Stimulated activated CD4-positive, alpha-beta T cell treated with anti-CD3 and anti-CD28 coated beads, Interleukin-12 subunit alpha, Interleukin-12 subunit beta, amount 100 ng/mL, for 24 hours (primary cell): ENCODE measurements around the gene RGL3.
"Not testable (repeated sequence)": the region's sequence is repeated elsewhere in the genome, so short reads cannot be mapped to it uniquely, and the experiment has no call there.

Source experiments
- DNase-seq, 2 experiments: peaks; one replicate each; pipeline ENCODE4 v3.0.0-alpha.2; 2020; ENCODE audit warnings: low read depth in 2 of 2

RGL3 gene

GRCh38 chr19:11383706-11384048 is 35.4 kb downstream of the RGL3 start:
- no peak for DNase-seq

- peak in 1 of 2 experiments; percentile 37 for DNase-seq
These were observed 36.0 kb downstream of the RGL3 start for GRCh38 chr19:11382898-11383705.

DNA sequence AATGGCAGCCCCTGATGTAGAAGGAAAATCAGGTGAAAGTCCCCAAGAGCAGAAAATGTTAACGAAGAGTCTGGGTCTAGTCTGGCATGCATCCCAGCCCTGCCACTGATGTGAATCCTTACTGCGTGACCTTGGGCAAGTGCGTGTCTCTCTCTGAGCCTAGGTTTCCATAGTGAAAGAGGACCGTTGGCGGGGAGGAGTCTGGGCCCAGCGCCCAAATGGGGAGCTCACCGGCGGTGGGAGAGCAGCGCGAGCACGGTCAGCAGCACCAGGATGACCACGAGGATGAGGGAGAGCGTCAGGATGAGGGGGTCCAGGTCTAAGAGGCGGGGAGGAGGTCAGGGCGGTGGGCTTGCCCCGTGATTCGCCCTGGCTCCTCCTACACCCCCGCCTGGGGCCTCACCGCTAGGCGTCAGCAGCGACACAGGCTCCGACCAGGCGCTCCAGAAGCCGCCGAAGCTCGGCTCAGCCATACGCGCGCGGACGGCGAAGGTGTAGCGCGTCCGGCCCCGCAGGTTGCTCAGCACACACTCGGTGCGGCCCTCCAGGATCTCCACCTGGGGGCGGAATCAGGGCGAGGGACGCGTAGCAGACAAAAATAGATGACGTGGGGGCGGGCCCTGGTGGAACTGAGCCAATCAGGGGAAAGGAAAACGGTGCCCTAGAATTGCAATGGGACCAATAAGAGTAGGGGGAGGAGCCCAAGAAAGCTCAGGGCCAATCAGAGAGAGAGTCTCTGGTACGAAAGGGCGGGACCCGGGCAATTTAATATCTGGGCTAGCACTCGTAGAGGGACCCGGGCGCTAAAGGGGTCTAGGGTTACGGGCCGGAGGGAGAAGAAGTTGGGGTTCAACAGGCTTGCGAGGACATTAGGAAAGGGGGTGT is 38.2 kb downstream of the RGL3 start:
- DNase-seq, result peak; percentile 86 to 95

GRCh38 chr19:11379857-11380350 is 39.2 kb downstream of the RGL3 start:
- no peak for DNase-seq

DNA sequence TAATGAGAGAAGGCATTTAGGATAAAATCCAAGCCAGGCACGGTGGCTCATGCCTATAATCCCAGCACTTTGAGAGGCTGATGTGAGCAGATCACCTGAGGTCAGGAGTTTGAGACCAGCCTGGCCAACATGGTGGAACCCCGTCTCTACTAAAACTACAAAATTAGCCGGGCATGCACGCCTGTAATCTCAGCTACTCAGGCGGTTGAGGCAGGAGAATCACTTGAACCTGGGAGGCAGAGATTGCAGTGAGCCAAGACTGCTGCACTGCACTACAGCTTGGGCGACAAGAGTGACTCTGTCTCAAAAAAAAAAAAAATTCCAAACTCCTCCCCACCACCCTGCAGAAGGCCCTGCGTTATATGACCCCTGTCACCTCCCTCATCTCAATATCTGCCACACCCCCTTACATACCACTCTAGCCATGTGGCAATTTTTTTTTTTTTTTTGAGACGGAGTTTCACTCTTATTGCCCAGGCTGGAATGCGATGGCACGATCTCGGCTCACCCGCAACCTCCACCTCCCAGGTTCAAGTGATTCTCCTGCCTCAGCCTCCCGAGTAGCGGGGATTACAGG is 39.8 kb downstream of the RGL3 start:
- not testable (repeated sequence) for DNase-seq

GRCh38 chr19:11378319-11379189 is 40.6 kb downstream of the RGL3 start:
- DNase-seq, result no peak

DNA sequence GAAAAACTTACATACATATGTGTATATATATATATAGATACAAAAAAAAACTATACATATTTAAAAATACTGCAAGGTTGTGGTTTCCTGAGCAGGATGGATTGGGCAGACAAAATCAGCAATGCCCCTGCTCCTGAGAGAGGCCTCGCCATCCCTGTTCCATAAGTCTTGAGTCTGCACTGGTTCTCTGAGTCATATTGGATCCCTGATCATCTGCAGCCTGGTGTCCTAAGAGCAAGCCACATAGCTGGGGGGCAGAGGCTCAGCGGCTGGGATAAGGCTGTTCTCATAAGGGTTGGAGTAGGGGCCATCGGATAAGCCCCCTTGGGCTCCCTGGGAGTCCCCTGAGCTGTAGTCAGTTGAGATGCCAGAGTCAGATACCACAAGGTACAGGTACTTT is 41.4 kb downstream of the RGL3 start:
- DNase-seq, result no peak

DNA sequence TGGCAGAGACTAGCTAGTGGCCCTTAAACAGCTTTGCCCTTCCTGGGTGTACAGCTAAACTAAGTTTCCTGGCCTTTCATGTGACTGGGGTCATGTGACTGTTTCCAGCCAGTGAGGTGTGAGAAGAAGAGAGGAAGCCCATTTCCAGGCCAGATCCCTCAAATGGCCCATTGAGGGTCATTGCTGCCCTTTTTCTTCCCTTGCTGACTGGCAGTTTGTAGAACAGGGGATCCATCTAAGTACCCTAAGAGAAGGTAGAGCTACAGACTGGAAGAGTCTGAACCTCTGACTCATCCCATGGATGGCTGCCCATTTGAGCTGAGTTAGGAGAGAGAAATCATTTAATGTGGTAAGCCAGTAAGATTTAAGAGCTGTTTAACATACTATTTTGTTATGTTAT is 41.9 kb downstream of the RGL3 start:
- DNase-seq, result no peak

GRCh38 chr19:11375143-11375948 is 43.8 kb downstream of the RGL3 start:
- peak; percentile 26 to 56 for DNase-seq

DNA sequence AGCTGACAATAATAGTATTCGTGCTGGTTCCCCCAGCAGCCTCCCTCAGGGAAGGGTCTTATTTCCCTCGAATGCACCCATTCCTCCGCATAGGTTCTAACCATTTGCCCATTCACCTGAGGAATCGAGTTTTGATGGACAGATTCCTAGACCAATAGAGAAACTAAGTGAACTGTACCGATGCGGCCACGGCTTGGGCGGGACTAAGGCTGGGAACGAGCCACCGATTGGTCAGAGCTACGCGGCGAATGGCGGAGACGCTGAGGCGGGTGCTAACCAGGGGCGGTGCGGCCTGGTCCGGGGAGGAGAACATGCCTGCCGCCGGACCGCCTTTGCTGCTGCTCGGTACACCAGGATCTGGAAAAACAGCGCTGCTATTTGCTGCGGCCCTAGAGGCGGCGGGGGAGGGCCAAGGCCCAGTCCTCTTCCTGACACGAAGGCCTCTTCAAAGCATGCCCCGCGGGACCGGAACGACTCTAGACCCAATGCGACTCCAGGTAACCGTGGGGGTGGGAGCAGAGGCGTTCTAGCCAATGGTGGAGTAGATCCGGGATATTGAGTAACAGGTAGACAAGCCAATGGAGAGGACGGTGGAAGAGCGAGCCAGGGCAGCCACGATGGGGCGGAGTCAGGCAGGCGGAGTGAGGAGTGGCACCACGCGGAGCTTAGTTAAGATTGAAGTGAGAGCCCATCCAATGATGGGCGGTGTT is 44.5 kb downstream of the RGL3 start, which contains the start of gene SWSAP1:
Gene SWSAP1 (plus strand): TSS at position 234 of the 710 bp plus-strand sequence. CDS start 15 bp downstream, at position 249.
- DNase-seq, result peak; percentile 91 to 95

- no peak for DNase-seq
These were observed 45.2 kb downstream of the RGL3 start for GRCh38 chr19:11373885-11374432.

- DNase-seq, result no peak
These were observed 45.8 kb downstream of the RGL3 start for GRCh38 chr19:11373166-11373884.

DNA sequence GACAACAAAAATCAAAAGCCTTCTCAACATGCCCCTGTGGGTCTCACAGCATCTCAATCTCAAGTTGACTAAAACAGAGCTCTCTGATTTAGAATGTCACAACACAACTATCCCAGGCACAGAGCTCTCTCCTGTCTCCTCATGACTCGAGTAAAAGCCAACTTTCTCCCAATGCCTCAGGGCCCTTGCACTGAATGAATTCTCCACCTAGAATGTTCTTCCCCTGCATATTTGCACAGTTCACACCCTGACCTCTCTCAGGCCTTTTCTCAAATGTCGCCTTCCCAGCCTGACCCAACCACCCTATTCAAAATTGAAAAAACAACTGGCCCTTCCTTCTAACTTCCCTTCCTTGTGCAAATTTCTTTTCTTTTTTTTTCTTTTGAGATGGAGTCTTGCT is 48.4 kb downstream of the RGL3 start:
- no peak for DNase-seq

- no peak for DNase-seq
These were observed 51.6 kb downstream of the RGL3 start for GRCh38 chr19:11367528-11367927.

- no peak for DNase-seq
These were observed 53.5 kb downstream of the RGL3 start for GRCh38 chr19:11365557-11366117.

DNA sequence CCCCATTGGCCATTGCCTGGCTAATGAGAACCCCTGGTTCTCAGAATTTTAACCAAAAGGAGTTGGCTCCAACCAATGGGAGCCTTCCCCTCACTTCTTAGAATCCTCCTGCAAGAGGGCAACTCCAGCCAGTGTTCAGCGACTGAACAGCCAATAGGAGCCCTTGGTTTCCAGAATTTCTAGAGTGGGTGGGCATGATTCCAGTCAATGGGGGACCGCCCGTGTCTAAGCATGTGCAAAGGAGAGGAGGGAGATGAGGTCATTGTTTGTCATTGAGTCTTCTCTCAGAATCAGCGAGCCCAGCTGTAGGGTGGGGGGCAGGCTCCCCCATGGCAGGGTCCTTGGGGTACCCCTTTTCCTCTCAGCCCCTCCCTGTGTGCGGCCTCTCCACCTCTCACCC is 54.2 kb downstream of the RGL3 start:
- DNase-seq, result no peak

GRCh38 chr19:11364296-11364904 is 54.7 kb downstream of the RGL3 start:
- no peak for DNase-seq

GRCh38 chr19:11363881-11364280 is 55.2 kb downstream of the RGL3 start:
- no peak for DNase-seq
